Measurements from ENCODE around the gene PPP5C. TPM values are rescaled to one million over a fixed set of nuclear protein-coding genes. Genes with fewer than 3 reads are reported as not detected.

Gene PPP5C
- total RNA-seq, 4 donors from 2014 or later = 24.1 to 68.4 (median 41.4) TPM

DNA sequence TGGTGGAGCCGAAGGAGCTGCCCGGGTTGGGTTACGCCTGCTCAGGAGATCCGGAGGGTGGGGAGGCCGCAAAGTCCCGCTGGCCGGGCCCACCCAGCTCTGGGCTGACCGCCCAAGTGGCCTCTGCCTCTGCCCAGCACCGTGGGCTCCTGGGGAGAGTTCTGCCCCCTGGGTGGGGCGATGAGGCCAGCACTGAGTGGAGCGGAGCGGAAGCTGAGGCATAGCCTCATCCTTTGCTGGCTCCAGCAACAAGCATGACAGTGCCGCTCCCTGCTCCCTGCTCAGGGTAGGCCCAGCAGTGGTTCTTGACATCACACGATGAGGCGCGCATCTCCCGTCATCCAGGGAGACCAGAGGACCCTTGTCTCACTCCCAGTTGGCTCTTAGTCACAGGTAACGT lies 44.0 kb downstream of the PPP5C start:
- TF ChIP-seq, protein P1, sequence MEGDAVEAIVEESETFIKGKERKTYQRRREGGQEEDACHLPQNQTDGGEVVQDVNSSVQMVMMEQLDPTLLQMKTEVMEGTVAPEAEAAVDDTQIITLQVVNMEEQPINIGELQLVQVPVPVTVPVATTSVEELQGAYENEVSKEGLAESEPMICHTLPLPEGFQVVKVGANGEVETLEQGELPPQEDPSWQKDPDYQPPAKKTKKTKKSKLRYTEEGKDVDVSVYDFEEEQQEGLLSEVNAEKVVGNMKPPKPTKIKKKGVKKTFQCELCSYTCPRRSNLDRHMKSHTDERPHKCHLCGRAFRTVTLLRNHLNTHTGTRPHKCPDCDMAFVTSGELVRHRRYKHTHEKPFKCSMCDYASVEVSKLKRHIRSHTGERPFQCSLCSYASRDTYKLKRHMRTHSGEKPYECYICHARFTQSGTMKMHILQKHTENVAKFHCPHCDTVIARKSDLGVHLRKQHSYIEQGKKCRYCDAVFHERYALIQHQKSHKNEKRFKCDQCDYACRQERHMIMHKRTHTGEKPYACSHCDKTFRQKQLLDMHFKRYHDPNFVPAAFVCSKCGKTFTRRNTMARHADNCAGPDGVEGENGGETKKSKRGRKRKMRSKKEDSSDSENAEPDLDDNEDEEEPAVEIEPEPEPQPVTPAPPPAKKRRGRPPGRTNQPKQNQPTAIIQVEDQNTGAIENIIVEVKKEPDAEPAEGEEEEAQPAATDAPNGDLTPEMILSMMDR (IDR thresholded peaks at IDR 0.05; ENCODE audit: low read depth) = no peak

DNA sequence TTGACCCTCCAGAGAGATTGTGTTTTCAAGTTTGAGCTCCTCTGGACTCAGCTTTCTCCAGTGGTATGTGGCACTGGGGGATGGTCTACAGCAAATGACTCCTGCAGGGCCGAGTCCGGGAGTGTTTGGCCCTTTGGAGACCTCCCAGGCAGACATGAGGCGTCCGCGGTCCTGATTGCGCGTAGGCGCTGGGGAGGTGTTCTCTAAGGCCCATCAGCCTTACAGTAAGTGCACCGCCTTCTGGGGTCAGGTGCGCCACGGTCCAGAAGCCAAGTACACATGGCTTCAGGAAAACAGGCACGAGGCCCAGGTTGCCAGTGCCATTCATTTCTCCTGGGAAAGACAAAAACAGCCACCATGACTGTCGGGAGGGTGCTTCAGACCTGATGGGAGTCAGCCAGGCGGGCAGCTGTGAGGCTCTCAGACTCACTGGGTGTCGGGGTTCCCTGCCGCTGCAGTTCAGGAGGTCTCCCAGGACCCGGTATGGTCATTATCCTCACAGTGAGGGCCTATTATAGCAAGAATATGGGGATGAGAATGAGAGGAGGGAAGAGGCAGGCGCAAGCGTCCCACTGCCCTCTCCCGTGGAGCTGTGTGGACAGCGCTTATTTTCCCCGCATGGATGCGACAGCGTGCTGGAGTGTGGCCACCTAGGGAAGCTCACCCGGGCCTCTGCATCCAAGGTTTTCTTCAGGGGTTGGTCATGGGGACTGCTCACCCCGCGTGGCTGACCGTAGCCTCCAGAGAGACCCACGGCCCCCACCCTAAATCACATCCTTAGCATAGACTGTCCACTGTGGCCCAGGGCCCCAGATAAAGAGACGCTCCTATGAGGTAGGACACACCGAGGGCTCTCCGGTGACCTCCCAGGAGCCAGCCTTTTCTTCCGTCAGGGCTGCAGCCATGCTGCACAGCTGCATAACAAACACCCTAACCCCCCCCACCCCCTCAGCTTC lies 44.7 kb downstream of the PPP5C start:
- TF ChIP-seq, protein P1 (IDR thresholded peaks at IDR 0.05; ENCODE audit: low read depth) = no peak

DNA sequence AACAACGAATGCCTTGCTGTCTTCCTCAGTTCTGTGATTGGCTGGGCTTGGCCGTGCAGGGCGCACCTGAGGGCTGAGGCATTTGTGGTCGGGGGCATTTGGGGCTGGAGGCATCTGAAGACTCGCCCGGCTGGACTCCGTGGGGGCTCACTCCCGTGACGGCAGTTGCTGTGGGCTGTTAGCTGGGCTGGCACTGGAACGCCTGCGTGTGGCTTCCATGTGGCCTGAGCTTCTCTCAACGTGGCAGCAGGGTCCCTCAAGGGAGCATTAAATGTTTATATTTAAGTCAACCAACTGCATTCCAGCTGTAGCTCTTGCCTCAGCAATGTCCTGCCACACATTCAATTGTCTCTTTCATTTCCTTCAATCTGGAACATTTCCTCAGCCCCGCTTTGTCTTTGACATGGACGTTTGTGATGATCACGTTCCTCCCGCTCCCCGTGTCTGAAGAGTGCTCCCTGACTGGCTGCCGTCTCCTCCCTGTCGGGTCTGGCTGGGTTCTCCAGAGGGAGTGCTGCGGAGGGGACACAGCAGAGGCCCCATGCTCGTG lies 45.4 kb downstream of the PPP5C start:
- TF ChIP-seq, protein P1 (IDR thresholded peaks at IDR 0.05; ENCODE audit: low read depth) = no peak

DNA sequence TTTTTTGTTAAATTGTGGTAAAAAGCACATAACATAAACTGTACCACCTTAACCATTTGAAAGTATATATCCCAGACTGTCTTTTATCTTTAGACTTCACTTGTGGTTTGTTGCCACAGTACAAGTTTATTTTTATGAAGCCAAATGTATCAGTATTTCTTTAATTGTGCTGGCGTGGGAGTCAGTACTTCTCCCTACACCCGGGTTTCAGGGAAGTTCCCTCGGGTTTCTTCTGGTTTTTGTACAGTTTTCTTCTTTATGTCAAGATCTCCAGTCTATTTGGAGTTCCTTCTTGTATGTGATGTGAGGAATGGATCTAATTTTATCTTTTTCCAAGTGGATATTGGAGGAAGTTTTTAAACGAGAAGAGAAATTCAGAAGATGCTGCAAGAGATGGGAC lies 46.0 kb downstream of the PPP5C start:
- TF ChIP-seq, protein P1 (IDR thresholded peaks at IDR 0.05; ENCODE audit: low read depth) = no peak

DNA sequence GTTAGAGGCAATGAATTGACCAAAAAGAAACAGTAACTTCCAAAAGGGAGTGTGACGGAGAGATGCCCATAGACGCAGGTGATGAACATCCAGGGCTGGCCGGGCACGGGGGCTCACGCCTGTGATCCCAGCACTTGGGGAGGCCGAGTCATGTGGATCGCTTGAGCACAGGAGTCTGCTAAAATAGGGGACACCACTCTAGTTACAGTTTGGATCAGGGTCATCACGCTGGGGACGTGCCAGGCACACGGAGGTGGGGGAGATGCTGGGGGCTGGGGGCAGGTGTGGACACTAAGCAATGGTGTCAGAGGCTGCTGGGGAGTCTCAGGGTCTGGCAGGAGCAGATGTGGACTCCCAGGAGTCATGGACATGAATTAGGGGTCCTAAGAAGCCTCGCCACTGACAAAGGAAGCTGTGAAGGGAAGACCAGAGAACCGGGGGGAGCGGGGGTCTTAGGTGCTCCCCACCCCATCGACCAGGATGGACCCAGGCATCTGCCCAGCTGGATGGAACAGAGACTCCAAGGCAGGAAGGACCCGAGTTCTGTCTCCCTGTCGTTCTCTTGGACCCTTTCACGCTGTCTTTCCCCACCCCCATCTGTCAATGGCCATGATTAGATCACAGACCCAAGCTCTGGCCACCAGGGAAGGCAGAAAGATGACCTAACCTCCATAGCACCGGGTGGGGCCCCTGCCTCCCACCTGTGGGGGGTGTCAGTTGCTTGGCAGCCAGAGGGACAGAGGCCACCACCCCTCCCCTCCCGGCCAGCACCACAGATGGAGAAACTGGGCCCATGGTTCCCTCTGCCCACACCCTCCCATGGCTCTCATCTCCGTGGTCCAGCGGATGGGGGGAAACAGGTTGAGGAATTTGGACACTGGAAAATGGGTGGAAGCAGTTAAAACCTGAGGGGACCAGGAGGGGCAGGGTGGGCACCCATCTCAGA lies 46.8 kb downstream of the PPP5C start:
- TF ChIP-seq, protein P1 (IDR thresholded peaks at IDR 0.05; ENCODE audit: low read depth) = no peak

DNA sequence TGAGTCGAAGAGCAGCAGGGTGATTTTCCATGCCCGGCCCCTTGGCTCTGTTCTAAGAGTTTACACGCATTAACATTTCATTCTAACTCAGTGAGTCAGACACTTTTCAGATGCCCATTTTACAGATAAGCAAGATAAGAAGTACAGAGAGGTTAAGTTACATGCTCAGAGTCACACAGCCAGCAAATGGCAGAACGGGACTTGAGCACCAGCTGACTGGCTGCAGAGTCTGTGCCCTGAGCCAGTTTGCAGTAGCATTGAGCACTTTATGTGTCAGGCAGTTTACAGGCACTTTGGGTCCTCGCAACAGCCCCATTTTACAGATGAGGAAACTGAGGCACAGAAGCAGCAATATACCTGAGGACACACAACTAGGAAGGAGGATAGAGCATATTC lies 47.5 kb downstream of the PPP5C start:
- TF ChIP-seq, protein P1 (IDR thresholded peaks at IDR 0.05; ENCODE audit: low read depth) = no peak

Measured in subcutaneous adipose tissue (tissue), 4 donors.